OCI-LY1 (cell line): ENCODE measurements around the gene GBP7.

Experiments used
- EZH2 ChIP-seq: fragments of 200-600 bp; sonication (generic), shearing (Covaris generic); IDR thresholded peaks from 2 replicates; pipeline ENCODE4 v1.8.0; 2017; ENCODE audit warnings: borderline replicate concordance, mixed run types, mild to moderate bottlenecking, antibody characterized with exemption, low read length, moderate library complexity, mixed read lengths
- TF ChIP-seq, protein P1 (sequence below): fragments of 200-600 bp; sonication (generic), shearing (Covaris generic); IDR thresholded peaks from 2 replicates; pipeline ENCODE4 v1.5.1; 2017; ENCODE audit warnings: mild to moderate bottlenecking, antibody characterized with exemption, low read length, moderate library complexity, mixed read lengths

- TF ChIP-seq, protein P1, sequence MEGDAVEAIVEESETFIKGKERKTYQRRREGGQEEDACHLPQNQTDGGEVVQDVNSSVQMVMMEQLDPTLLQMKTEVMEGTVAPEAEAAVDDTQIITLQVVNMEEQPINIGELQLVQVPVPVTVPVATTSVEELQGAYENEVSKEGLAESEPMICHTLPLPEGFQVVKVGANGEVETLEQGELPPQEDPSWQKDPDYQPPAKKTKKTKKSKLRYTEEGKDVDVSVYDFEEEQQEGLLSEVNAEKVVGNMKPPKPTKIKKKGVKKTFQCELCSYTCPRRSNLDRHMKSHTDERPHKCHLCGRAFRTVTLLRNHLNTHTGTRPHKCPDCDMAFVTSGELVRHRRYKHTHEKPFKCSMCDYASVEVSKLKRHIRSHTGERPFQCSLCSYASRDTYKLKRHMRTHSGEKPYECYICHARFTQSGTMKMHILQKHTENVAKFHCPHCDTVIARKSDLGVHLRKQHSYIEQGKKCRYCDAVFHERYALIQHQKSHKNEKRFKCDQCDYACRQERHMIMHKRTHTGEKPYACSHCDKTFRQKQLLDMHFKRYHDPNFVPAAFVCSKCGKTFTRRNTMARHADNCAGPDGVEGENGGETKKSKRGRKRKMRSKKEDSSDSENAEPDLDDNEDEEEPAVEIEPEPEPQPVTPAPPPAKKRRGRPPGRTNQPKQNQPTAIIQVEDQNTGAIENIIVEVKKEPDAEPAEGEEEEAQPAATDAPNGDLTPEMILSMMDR, result no peak
- no peak for TF ChIP-seq EZH2
Measured at GRCh38 chr1:89142160-89142559, 33.6 kb downstream of the GBP7 start.
